Epidermal melanocyte (primary cell): Measurements from ENCODE around the gene MYBPHL.

Experiments
- DNase-seq: peaks from one replicate; pipeline ENCODE4 v3.0.0; 2011; ENCODE audit warnings: low spot score; ENCODE audit not compliant: insufficient read length

MYBPHL gene

DNA sequence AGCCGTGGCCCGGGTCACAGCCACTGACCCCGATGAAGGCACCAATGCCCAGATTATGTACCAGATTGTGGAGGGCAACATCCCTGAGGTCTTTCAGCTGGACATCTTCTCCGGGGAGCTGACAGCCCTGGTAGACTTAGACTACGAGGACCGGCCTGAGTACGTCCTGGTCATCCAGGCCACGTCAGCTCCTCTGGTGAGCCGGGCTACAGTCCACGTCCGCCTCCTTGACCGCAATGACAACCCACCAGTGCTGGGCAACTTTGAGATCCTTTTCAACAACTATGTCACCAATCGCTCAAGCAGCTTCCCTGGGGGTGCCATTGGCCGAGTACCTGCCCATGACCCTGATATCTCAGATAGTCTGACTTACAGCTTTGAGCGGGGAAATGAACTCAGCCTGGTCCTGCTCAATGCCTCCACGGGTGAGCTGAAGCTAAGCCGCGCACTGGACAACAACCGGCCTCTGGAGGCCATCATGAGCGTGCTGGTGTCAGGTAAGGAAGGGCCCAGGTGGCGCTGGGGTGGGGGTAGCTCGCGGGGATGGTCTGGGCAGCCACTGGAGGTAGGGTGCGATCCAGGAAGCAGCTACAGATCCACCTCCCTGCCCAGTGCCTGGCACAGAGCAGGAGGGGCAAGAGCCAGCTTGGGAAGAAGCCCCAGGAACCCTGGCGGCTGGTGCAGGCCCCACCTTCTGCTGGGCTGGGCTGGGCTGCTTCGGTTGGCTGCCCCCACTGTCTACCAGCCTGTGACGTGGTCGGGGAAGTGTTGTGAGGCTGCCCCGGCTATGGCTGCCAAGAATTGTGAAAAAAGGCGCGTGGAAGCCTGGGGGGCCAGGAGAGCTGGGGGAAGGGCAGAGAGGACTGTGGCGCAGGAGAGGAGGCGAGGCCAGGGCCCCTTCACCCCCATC is 53.7 kb downstream of the MYBPHL start:
- DNase-seq = peak; percentile 95

DNA sequence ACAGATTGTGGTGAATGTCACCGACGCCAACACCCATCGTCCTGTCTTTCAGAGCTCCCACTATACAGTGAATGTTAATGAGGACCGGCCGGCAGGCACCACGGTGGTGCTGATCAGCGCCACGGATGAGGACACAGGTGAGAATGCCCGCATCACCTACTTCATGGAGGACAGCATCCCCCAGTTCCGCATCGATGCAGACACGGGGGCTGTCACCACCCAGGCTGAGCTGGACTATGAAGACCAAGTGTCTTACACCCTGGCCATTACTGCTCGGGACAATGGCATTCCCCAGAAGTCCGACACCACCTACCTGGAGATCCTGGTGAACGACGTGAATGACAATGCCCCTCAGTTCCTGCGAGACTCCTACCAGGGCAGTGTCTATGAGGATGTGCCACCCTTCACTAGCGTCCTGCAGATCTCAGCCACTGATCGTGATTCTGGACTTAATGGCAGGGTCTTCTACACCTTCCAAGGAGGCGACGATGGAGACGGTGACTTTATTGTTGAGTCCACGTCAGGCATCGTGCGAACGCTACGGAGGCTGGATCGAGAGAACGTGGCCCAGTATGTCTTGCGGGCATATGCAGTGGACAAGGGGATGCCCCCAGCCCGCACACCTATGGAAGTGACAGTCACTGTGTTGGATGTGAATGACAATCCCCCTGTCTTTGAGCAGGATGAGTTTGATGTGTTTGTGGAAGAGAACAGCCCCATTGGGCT is 54.5 kb downstream of the MYBPHL start:
- no peak for DNase-seq

DNA sequence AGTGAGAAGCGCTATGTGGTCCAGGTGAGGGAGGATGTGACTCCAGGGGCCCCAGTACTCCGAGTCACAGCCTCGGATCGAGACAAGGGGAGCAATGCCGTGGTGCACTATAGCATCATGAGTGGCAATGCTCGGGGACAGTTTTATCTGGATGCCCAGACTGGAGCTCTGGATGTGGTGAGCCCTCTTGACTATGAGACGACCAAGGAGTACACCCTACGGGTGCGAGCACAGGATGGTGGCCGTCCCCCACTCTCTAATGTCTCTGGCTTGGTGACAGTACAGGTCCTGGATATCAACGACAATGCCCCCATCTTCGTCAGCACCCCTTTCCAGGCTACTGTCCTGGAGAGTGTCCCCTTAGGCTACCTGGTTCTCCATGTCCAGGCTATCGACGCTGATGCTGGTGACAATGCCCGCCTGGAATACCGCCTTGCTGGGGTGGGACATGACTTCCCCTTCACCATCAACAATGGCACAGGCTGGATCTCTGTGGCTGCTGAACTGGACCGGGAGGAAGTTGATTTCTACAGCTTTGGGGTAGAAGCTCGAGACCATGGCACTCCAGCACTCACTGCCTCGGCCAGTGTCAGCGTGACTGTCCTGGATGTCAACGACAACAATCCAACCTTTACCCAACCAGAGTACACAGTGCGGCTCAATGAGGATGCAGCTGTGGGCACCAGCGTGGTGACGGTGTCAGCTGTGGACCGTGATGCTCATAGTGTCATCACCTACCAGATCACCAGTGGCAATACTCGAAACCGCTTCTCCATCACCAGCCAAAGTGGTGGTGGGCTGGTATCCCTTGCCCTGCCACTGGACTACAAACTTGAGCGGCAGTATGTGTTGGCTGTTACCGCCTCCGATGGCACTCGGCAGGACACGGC is 55.3 kb downstream of the MYBPHL start:
- no peak for DNase-seq

DNA sequence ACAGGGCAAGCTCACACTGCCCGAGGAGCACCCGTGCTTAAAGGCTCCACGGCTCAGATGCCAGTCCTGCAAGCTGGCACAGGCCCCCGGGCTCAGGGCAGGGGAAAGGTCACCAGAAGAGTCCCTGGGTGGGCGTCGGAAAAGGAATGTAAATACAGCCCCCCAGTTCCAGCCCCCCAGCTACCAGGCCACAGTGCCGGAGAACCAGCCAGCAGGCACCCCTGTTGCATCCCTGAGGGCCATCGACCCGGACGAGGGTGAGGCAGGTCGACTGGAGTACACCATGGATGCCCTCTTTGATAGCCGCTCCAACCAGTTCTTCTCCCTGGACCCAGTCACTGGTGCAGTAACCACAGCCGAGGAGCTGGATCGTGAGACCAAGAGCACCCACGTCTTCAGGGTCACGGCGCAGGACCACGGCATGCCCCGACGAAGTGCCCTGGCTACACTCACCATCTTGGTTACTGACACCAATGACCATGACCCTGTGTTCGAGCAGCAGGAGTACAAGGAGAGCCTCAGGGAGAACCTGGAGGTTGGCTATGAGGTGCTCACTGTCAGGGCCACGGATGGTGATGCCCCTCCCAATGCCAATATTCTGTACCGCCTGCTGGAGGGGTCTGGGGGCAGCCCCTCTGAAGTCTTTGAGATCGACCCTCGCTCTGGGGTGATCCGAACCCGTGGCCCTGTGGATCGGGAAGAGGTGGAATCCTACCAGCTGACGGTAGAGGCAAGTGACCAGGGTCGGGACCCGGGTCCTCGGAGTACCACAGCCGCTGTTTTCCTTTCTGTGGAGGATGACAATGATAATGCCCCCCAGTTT is 56.1 kb downstream of the MYBPHL start:
- DNase-seq = no peak

DNA sequence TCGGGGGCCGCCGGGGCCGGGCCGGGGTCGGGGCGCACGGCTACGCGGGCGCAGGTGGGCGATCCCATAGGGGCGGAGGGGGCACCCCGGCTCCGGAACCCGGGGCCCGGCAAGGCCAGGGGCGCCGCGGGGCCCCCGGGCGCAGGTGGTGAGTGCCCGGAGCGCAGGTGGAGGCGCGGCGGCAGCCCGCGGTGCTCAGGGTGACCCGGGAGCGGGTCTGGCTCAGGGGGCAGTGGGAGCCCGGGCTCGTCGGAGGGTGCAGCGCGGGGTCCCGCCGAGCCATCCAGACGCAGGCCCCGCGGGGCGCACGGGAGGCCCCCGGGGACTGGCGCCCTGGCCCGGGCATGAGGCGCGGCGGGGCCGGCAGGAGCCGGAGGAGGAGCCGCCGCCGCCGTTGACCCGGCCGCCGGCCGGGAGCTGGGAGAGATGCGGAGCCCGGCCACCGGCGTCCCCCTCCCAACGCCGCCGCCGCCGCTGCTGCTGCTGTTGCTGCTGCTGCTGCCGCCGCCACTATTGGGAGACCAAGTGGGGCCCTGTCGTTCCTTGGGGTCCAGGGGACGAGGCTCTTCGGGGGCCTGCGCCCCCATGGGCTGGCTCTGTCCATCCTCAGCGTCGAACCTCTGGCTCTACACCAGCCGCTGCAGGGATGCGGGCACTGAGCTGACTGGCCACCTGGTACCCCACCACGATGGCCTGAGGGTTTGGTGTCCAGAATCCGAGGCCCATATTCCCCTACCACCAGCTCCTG is 57.0 kb downstream of the MYBPHL start:
- no peak for DNase-seq

DNA sequence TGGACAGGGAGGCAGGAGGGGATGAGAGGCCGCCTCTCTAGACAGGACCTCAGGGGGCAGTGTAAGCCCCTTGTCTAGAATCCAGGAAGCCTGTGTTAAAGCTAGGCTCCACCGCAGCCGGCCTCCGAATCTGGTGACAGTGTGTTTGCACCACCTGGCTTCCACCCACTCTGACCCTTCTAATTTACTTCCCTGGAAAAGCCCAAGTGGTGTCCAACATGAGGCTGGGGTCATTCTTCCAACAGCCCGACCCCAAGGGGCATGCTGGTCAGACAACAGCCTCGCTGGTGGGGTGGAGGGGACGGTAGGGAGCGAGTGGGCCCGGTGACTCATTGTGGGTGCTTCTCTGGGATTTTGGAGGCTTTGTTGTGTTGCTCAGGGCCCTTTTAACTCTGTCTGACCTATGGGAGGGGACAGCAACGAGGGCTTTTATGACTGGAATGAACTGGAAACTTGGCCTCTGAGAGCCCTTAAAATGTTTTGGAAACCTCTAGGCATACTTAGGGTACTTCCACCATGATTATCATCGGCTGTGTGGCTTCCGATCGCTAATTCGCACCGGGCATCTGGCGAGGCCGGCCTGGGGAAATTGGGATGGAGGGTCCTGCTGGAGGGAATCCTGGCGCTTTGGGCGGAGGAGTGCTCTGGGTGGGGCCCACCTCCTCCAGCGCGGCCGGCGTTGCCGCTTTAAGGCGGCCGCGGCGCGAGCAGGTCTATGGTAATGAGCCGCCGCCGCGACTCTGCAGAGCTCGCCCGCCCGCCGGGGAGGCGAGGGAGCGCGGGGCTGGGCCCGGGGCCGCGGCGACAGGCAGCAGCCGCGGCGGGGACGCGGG is 57.8 kb downstream of the MYBPHL start, which contains the start of gene CELSR2:
Gene CELSR2, plus strand, starts transcription at position 743 of the 833 bp plus-strand sequence. CDS start 541 bp downstream, outside the sequence.
- DNase-seq = peak; percentile 83

DNA sequence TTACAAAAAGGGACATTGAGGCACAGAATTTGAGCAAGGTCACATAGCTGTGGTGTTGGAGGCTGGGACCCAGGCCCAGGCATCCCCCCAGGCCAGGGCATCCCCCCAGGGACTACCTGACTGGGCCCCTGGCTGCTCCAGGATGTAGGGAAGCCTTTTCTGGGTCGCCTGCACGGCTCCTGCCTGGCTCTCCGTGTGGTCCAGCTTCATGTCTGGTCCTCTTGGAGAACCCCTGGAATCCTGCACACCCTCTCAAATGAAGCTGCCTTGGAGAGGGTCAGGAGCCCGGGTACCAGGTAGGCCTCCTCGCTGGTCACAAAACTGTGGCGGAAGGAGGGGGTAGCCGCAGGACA is 58.4 kb downstream of the MYBPHL start:
- DNase-seq = no peak

DNA sequence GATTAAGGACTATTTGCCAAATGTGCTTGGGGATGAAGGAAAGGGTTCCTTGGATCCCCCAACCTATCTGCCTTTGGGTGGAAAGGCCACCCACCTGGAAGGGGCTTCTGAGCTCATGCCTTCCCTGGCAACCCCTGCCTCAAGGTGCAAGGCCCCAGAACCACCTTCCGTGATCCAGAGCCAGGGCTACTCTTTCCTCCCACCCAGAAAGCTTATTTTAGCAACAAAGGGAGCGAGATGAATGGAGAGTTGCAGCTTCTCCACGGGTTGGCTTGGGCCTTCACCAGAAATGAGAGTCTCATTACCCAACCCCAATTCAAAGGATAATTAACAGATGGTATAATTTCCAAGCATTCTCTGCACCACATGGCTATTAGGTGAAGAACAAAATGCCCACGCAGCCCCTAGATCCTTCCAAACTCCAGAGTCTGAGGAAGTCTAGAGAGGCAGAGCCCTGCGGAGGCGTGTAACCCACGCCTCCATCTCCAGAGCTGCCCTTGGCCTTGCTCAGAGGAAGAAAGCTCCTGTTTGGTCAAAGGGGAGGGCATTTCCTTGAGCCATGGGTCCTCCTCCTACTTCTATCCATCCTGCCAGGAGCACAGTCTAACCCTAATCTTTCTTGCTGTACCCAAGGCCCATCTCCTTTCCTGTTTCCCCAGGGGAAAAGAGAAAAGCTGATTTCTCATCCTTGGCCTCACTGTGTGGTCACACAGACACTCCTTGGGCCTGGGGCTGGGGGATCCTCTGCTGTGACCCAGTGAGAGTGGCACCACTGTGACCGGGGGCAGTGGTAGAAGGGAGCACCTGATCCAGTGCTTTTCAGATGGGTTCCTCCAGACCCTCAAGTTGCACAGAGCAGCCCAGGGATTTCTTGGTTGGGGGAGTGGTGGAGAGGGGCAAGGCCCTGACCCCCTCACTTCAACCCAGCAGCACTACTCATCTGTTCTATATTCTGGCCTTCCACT is 59.1 kb downstream of the MYBPHL start:
- no peak for DNase-seq

DNA sequence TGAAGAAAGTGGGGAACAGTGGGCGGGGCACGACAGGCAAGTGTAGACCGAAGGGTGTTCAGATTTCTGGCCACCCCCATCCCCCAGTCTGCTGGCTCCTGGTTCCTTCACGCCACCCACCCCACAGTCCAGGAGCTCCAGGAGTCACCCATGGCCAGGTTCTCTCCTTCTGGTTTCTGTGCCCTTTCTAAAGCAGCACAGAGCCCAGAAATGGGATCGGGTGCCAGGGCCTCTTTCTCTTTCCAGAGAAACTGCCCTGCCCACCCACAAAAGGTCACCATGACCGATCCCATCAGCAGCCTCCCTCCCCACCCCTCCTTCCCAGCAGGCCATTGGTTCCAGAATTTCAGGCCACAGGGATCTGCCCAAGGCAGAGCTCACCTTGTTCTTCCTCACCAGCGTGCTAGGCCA is 60.7 kb downstream of the MYBPHL start:
- DNase-seq = no peak

DNA sequence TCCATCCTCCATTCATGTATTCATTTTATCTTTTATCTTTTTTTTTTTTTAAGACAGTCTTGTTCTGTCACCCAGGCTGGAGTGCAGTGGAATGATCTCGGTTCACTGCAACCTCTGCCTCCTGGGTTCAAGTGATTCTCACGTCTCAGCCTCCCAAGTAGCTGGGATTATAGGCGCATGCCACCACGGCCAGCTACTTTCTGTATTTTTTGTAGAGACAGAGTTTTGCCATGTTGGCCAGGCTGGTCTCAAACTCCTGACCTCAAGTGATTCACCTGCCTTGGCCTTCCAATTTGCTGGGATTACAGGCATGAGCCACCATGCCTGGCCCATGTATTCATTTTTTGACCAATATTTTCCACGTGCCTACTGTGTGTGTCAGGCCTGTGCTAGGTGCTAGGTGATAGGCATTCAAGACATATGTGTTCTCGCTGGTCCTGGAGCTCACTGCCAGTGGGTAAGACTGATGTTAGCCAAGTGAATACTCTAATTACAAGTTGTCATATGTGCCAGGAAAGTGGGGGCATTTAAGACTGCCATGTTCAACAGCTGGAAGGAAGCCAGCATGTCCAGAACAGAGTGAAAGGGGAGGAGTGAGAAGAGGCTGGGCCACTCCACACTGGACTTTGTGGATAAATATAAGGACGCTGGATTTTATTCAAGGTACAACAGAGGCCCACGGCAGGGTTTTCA is 62.8 kb downstream of the MYBPHL start:
- no peak for DNase-seq

DNA sequence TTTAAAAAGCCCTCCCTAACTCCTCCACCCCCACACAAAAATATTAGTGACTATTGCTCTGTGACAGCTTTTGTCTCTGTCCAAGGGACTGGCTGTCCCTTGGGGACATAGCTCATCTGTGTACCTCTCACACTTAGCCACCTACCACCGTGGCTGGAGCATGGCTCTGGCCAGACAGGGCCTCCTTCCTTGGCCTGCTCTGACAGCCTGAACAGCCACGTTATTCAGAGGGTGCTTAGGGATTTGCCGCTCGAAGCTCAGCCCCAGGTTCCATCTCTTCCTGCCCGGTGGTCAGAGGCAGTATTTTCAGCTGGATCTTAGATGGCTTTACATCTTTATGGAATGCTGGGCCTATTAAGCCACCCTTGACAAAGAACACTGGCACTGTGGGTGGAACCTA is 63.6 kb downstream of the MYBPHL start:
- no peak for DNase-seq

DNA sequence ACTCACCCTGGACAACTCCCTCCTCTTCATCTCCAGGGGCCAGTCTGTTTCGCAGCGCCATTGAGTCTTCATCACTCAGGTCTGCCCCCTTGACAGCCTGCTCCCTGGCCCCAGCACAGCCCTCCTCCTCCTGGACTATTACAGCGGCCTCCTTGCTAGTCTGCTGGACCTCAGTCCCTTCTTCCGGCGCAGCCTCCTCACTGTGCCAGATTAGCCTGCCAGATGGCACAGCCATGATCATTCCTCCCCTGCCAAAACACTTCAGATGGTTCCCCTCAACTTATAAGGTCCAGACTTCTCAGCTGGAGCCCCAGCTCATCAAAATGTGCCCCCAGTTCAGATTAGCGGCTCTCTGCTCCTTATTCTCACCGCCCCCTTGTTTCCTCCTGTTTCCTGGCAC is 64.4 kb downstream of the MYBPHL start:
- no peak for DNase-seq
